HepG2 (cell line): Measurements from ENCODE around the gene SOAT2. TPM values are rescaled to one million over a fixed set of nuclear protein-coding genes. Genes with fewer than 3 reads are reported as not detected.

Experiments
- ARID2 ChIP-seq: sonication (generic); formaldehyde crosslinking; IDR thresholded peaks from 2 replicates; pipeline ENCODE4 v1.8.1; 2022; ENCODE audit warnings: mild to moderate bottlenecking, missing genetic modification reagents, borderline replicate concordance
- ARID5B ChIP-seq: IDR thresholded peaks from 2 replicates; pipeline ENCODE4 v1.4.0; 2020; ENCODE audit warnings: mild to moderate bottlenecking, missing genetic modification reagents
- BRD4 ChIP-seq: sonication (generic); formaldehyde crosslinking; IDR thresholded peaks from 2 replicates; pipeline ENCODE4 v1.4.0; 2020; ENCODE audit warnings: missing genetic modification reagents
- CENPX ChIP-seq: sonication (generic); formaldehyde crosslinking; IDR thresholded peaks from 2 replicates; pipeline ENCODE4 v1.9.0; 2021; ENCODE audit warnings: mild to moderate bottlenecking, missing genetic modification reagents, moderate library complexity
- FOXJ3 ChIP-seq: sonication (generic); formaldehyde crosslinking; IDR thresholded peaks from 2 replicates; pipeline ENCODE4 v1.4.0; 2020; ENCODE audit warnings: missing genetic modification reagents, mild to moderate bottlenecking, borderline replicate concordance
- FOXO1 ChIP-seq: sonication (generic); formaldehyde crosslinking; IDR thresholded peaks from 2 replicates; pipeline ENCODE4 v1.4.0; 2020; ENCODE audit warnings: missing genetic modification reagents
- KDM2A ChIP-seq: sonication (generic); formaldehyde crosslinking; IDR thresholded peaks from 2 replicates; pipeline ENCODE4 v1.4.0; 2020; ENCODE audit warnings: low read depth, missing genetic modification reagents, borderline replicate concordance
- MED13 ChIP-seq: sonication (generic); formaldehyde crosslinking; IDR thresholded peaks from 2 replicates; pipeline ENCODE4 v1.5.0; 2020; ENCODE audit warnings: missing genetic modification reagents
- MYC ChIP-seq: sonication (generic); formaldehyde crosslinking; IDR thresholded peaks from 2 replicates; pipeline ENCODE4 v1.9.0; 2021; ENCODE audit warnings: missing genetic modification reagents, borderline replicate concordance
- NR2C2 ChIP-seq: sonication (generic); formaldehyde crosslinking; IDR thresholded peaks from 2 replicates; pipeline ENCODE4 v1.4.0; 2020; ENCODE audit warnings: missing genetic modification reagents, mild to moderate bottlenecking, moderate library complexity, borderline replicate concordance
- ONECUT2 ChIP-seq: sonication (generic); formaldehyde crosslinking; IDR thresholded peaks from 2 replicates; pipeline ENCODE4 v1.4.0; 2020; ENCODE audit warnings: missing genetic modification reagents
- PHF21A ChIP-seq: sonication (generic); formaldehyde crosslinking; IDR thresholded peaks from 2 replicates; pipeline ENCODE4 v1.5.0; 2020; ENCODE audit warnings: mild to moderate bottlenecking, missing genetic modification reagents
- RCOR2 ChIP-seq: IDR thresholded peaks from 2 replicates; pipeline ENCODE4 v1.6.1; 2016; ENCODE audit warnings: missing biosample characterization, missing genetic modification reagents
- SNAPC2 ChIP-seq: sonication (generic); formaldehyde crosslinking; IDR thresholded peaks from 2 replicates; pipeline ENCODE4 v1.8.1; 2022; ENCODE audit warnings: mild to moderate bottlenecking, missing genetic modification reagents
- SRSF9 ChIP-seq: fragments of 200-400 bp; formaldehyde crosslinking; IDR thresholded peaks from 2 replicates; pipeline ENCODE4 v1.6.1; 2018; ENCODE audit warnings: borderline replicate concordance, mild to moderate bottlenecking, low read depth, low read length; ENCODE audit not compliant: insufficient read depth, poor library complexity, severe bottlenecking
- ZBTB44 ChIP-seq: sonication (generic); formaldehyde crosslinking; IDR thresholded peaks from 2 replicates; pipeline ENCODE4 v1.4.0; 2020; ENCODE audit warnings: missing genetic modification reagents
- ZNF12 ChIP-seq: sonication (generic); formaldehyde crosslinking; IDR thresholded peaks from 2 replicates; pipeline ENCODE4 v1.5.0; 2020; ENCODE audit warnings: missing genetic modification reagents
- ZNF629 ChIP-seq: sonication (generic); formaldehyde crosslinking; conservative IDR thresholded peaks from 2 replicates; pipeline ENCODE4 v1.5.0; 2020; ENCODE audit warnings: missing genetic modification reagents
- ZNF777 ChIP-seq: sonication (generic); formaldehyde crosslinking; IDR thresholded peaks from 2 replicates; pipeline ENCODE4 v1.4.0; 2020; ENCODE audit warnings: missing genetic modification reagents
- ZNF83 ChIP-seq: sonication (generic); formaldehyde crosslinking; IDR thresholded peaks from 2 replicates; pipeline ENCODE4 v1.4.0; 2020; ENCODE audit warnings: missing genetic modification reagents, mild to moderate bottlenecking, borderline replicate concordance
- polyA plus RNA-seq, 8 experiments: library from polyadenylated mRNA; depleted of rRNA in 3 of 8; stranded (reverse) in 7 of 8; unstranded in 1 of 8; fragments of >200 nt; fragmentation: Illumina TruSeq in 4 of 8; extraction: Trizol in 4 of 8; gene quantifications; 2 replicates each; pipeline versions ENCODE4 v1.2.1 to v1.2.3, GENCODE V29; 2011 to 2016; ENCODE audit warnings: low read depth in 4 of 8, missing spikeins in 1 of 8, mixed read lengths in 1 of 8; ENCODE audit not compliant: insufficient read depth in 1 of 8
- total RNA-seq, 5 experiments: library from RNA; depleted of rRNA; stranded (reverse); fragments of >200 nt; fragmentation: Illumina TruSeq; extraction: Trizol; gene quantifications; 2 replicates each; pipeline ENCODE4 v1.2.3, GENCODE V29; 2016; ENCODE audit warnings: low read depth in 1 of 5
- TF ChIP-seq, protein P1 (sequence below): IDR thresholded peaks from 2 replicates; pipeline ENCODE4 v1.6.1; 2016; ENCODE audit warnings: missing compliant biosample characterization, missing genetic modification reagents, borderline replicate concordance
- TF ChIP-seq, protein P2 (sequence below): sonication (generic); formaldehyde crosslinking; IDR thresholded peaks from 2 replicates; pipeline ENCODE4 v1.4.0; 2020; ENCODE audit warnings: missing genetic modification reagents, borderline replicate concordance

The SOAT2 gene
- total and polyA plus RNA-seq, 2 of the 13 experiments (the other 11 are each of a cell fraction or from before 2014, with no cell fraction given): 14.9 to 108 TPM

DNA sequence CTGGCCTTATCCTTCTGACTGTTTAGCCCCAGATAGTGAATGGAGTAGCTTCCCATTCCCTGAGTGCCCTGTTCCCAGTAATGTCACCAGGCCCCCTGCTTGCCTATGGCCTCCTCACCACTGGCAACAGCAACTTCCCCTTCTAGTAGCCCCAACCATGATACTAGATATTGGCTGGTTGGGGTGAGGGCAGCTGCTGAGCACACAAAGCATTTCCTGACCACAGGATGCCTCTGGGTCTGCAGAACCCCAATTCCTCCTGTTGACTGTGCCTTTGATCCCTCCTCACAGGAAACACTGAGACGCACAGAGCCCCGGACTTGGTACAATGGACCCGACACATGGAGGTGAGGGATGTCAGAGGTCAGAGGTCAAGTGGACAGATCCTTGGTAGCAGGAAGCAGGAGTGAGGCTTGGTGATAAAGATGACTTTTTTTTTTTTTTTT lies 597 bp downstream of the SOAT2 start (continued):
- TF ChIP-seq, protein P1, sequence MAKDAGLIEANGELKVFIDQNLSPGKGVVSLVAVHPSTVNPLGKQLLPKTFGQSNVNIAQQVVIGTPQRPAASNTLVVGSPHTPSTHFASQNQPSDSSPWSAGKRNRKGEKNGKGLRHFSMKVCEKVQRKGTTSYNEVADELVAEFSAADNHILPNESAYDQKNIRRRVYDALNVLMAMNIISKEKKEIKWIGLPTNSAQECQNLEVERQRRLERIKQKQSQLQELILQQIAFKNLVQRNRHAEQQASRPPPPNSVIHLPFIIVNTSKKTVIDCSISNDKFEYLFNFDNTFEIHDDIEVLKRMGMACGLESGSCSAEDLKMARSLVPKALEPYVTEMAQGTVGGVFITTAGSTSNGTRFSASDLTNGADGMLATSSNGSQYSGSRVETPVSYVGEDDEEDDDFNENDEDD (CRISPR knock-in tag): no peak; the same call in 1 of the 2 replicates
- peak; percentile 71 for TF ChIP-seq ARID5B (CRISPR knock-in tag)
- no peak for TF ChIP-seq SRSF9
- no peak for TF ChIP-seq ZBTB44
- peak; percentile 86 for TF ChIP-seq FOXO1 (CRISPR knock-in tag)
- TF ChIP-seq ZNF12: no peak
- peak; percentile 63; the same call in 1 of the 2 replicates for TF ChIP-seq FOXJ3
- 0 out of 2 replicates have a peak, but pooled peaks have one; percentile 36 for TF ChIP-seq MED13 (CRISPR knock-in tag)
- TF ChIP-seq NR2C2: peak; percentile 97
- no peak for TF ChIP-seq CENPX (CRISPR knock-in tag)
- peak; percentile 53; the same call in 1 of the 2 replicates for TF ChIP-seq KDM2A (CRISPR knock-in tag)
- TF ChIP-seq, protein P2, sequence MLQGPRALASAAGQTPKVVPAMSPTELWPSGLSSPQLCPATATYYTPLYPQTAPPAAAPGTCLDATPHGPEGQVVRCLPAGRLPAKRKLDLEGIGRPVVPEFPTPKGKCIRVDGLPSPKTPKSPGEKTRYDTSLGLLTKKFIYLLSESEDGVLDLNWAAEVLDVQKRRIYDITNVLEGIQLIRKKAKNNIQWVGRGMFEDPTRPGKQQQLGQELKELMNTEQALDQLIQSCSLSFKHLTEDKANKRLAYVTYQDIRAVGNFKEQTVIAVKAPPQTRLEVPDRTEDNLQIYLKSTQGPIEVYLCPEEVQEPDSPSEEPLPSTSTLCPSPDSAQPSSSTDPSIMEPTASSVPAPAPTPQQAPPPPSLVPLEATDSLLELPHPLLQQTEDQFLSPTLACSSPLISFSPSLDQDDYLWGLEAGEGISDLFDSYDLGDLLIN (CRISPR knock-in tag): peak; percentile 18; the same call in 1 of the 2 replicates
- 0 out of 2 replicates have a peak, but pooled peaks have one; percentile 16 for TF ChIP-seq ZNF629 (CRISPR knock-in tag)
- no peak for TF ChIP-seq ARID2
- TF ChIP-seq PHF21A (CRISPR knock-in tag): peak; percentile 32; the same call in 1 of the 2 replicates
- no peak for TF ChIP-seq ONECUT2
- TF ChIP-seq RCOR2 (CRISPR knock-in tag): peak; percentile 80; the same call in 1 of the 2 replicates
- 0 out of 2 replicates have a peak, but pooled peaks have one; percentile 12 for TF ChIP-seq ZNF777 (CRISPR knock-in tag)
- no peak for TF ChIP-seq SNAPC2 (CRISPR knock-in tag)
- peak; percentile 62; the same call in 1 of the 2 replicates for TF ChIP-seq MYC (CRISPR knock-in tag)
- 0 out of 2 replicates have a peak, but pooled peaks have one; percentile 28 for TF ChIP-seq BRD4
- no peak for TF ChIP-seq ZNF83 (CRISPR knock-in tag)
